ENCODE measurements around the gene PIP5K1B.

The PIP5K1B gene

DNA sequence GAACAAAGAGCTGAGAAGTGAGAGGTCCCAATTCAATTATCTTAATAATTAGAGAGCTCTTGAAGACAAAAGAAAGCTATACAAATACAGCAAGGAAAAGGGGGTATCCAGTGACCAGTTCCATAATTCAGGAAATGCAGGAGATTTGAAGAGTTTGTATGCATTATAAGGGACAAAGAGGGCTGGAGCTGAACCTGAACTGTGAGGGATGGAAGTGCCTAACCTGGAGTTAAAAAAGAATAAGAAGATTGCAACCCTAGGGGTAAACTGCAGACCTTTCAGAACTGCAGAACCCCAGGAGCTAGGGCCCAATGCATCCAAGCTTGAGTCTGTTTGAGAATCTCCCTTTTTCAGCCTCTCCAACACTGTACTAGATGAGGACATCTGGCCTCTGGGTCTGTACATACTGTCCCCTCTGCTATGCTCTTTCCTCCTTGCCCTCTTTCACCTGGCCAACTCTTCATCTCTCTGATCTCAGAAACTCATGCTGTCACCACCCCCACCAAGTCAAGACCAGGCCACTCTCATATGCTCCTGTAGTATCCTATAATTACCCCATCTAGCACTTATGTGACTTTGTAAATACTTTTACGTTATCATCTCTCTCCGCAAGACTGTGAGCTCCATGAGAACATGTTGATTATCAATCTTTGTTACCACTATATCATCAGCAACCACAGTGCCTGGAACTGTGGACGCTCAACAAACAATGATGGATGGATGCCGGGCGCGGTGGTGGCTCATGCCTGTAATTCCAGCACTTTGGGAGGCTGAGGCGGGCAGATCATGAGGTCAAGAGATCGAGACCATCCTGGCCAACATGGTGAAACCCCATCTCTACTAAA, 315.5 kb downstream of the PIP5K1B start:
- TF ChIP-seq CTCF (conservative IDR thresholded peaks at IDR 0.05) = no peak
- TF ChIP-seq ZFX (IDR thresholded peaks at IDR 0.05) = no peak
- no peak overlapping the region for H3K27ac ChIP-seq

- peak overlapping the region; percentile 68 for H3K27ac ChIP-seq
- TF ChIP-seq ZFX (IDR thresholded peaks at IDR 0.05) (no peak), CTCF (conservative IDR thresholded peaks at IDR 0.05) (no peak)
Measured at GRCh38 chr9:69023650-69024049, 318.6 kb downstream of the PIP5K1B start.

DNA sequence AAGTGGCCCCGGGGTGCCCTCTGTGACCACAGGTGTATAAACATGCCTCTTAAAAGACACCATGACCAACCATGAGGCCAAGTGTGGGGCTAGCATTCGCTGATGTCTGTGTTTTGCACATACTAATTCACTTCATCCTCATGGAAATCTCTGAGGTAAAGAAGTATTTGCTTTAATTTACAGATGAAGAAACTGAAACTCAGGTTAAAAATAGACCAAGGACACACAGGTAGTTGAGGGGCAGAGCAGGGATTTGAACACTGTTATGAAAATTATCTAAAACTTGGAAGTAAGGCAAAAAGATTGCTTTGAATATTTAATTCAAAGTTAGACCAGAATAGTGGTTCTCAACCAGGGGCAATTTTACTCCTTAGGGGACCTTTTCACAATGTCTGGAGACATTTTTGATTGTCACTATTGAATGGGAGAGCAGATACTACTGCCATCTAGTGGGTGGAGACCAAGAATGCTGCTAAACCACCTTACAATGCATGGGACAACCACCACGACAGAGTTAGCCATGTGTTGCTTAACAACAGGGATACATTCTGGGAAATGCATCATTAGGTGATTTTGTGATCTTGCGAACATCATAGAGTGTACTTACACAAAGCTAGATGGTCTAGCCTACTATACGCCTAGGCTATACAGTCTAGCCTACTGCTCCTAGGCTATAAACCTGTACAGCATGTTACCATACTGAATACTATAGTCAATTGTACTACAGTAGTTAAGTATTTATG, 322.5 kb downstream of the PIP5K1B start:
- H3K27ac ChIP-seq = no peak overlapping the region
- TF ChIP-seq CTCF (conservative IDR thresholded peaks at IDR 0.05) (peak; percentile 93), ZFX (IDR thresholded peaks at IDR 0.05) (no peak)

- no peak overlapping the region for H3K27ac ChIP-seq
- TF ChIP-seq ZFX (IDR thresholded peaks at IDR 0.05) = no peak
- no peak for TF ChIP-seq CTCF (conservative IDR thresholded peaks at IDR 0.05)
Measured at GRCh38 chr9:69028754-69029153, 323.7 kb downstream of the PIP5K1B start.

- no peak for TF ChIP-seq CTCF (conservative IDR thresholded peaks at IDR 0.05)
- TF ChIP-seq ZFX (IDR thresholded peaks at IDR 0.05) = no peak
- no peak overlapping the region for H3K27ac ChIP-seq
Measured at GRCh38 chr9:69029535-69029934, 324.5 kb downstream of the PIP5K1B start.

GRCh38 chr9:69030851-69031645, 326.0 kb downstream of the PIP5K1B start:
- no peak overlapping the region for H3K27ac ChIP-seq

More at GRCh38 chr9:69030851-69031645, 326.0 kb downstream of the PIP5K1B start:
- TF ChIP-seq CTCF (conservative IDR thresholded peaks at IDR 0.05) = no peak
- no peak for TF ChIP-seq ZFX (IDR thresholded peaks at IDR 0.05)

Data from C4-2B (cell line).